HG02938 (cell line): ENCODE measurements around the gene FARP1.

Experiments used
- ATAC-seq: cut with Tn5 transposase; IDR thresholded peaks from one replicate; pipeline ENCODE4 v1.9.1; 2021; ENCODE audit warnings: mild to moderate bottlenecking, moderate library complexity; ENCODE audit not compliant: unreplicated experiment

FARP1 gene

GRCh38 chr13:98279473-98280175 is 136.7 kb downstream of the FARP1 start:
- ATAC-seq = no peak

GRCh38 chr13:98280176-98280510 is 137.2 kb downstream of the FARP1 start:
- ATAC-seq = no peak

- no peak for ATAC-seq
Observed at GRCh38 chr13:98284679-98285078, 141.8 kb downstream of the FARP1 start.

- no peak for ATAC-seq
Observed at GRCh38 chr13:98285317-98285716, 142.4 kb downstream of the FARP1 start.

GRCh38 chr13:98285852-98286594 is 143.1 kb downstream of the FARP1 start:
- ATAC-seq = no peak

GRCh38 chr13:98286799-98287198 is 143.9 kb downstream of the FARP1 start:
- ATAC-seq = no peak

GRCh38 chr13:98288211-98288610 is 145.3 kb downstream of the FARP1 start:
- ATAC-seq = no peak

GRCh38 chr13:98289339-98289945 is 146.5 kb downstream of the FARP1 start:
- no peak for ATAC-seq

- no peak for ATAC-seq
Observed at GRCh38 chr13:98290261-98290660, 147.4 kb downstream of the FARP1 start.

GRCh38 chr13:98291658-98292057 is 148.8 kb downstream of the FARP1 start:
- no peak for ATAC-seq

- ATAC-seq = no peak
Observed at GRCh38 chr13:98293103-98293502, 150.2 kb downstream of the FARP1 start.

GRCh38 chr13:98293570-98294142 is 150.8 kb downstream of the FARP1 start:
- ATAC-seq = no peak

GRCh38 chr13:98295371-98295770 is 152.5 kb downstream of the FARP1 start:
- no peak for ATAC-seq

- no peak for ATAC-seq
Observed at GRCh38 chr13:98297051-98297450, 154.2 kb downstream of the FARP1 start.

GRCh38 chr13:98297745-98298144 is 154.9 kb downstream of the FARP1 start:
- ATAC-seq = no peak

GRCh38 chr13:98298599-98298998 is 155.7 kb downstream of the FARP1 start:
- no peak for ATAC-seq

GRCh38 chr13:98299235-98299965 is 156.5 kb downstream of the FARP1 start:
- ATAC-seq = no peak

GRCh38 chr13:98299966-98300350 is 157.1 kb downstream of the FARP1 start:
- no peak for ATAC-seq

- no peak for ATAC-seq
Observed at GRCh38 chr13:98300956-98301641, 158.2 kb downstream of the FARP1 start.

GRCh38 chr13:98301721-98302120 is 158.8 kb downstream of the FARP1 start:
- no peak for ATAC-seq

- ATAC-seq = no peak
Observed at GRCh38 chr13:98303858-98304257, 161.0 kb downstream of the FARP1 start.
